Measurements from ENCODE around the gene RGS6.

GRCh38 chr14:72350215-72350614 is 418.0 kb downstream of the RGS6 start:
- TF ChIP-seq, protein P1, sequence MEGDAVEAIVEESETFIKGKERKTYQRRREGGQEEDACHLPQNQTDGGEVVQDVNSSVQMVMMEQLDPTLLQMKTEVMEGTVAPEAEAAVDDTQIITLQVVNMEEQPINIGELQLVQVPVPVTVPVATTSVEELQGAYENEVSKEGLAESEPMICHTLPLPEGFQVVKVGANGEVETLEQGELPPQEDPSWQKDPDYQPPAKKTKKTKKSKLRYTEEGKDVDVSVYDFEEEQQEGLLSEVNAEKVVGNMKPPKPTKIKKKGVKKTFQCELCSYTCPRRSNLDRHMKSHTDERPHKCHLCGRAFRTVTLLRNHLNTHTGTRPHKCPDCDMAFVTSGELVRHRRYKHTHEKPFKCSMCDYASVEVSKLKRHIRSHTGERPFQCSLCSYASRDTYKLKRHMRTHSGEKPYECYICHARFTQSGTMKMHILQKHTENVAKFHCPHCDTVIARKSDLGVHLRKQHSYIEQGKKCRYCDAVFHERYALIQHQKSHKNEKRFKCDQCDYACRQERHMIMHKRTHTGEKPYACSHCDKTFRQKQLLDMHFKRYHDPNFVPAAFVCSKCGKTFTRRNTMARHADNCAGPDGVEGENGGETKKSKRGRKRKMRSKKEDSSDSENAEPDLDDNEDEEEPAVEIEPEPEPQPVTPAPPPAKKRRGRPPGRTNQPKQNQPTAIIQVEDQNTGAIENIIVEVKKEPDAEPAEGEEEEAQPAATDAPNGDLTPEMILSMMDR (conservative IDR thresholded peaks at IDR 0.05), result no peak
- TF ChIP-seq ZFX (IDR thresholded peaks at IDR 0.05), result no peak
